Heart left ventricle (tissue), 13 donors: ENCODE measurements around the gene TIMM50.

Experiments used
- CTCF ChIP-seq, 12 donors: fragments of 200-600 bp; sonication (generic) in 4 of 12; IDR thresholded peaks; one replicate each; pipeline versions ENCODE4 v1.5.0 to v1.8.0; 2018 to 2022; ENCODE audit warnings: antibody characterized with exemption in 12 of 12, mild to moderate bottlenecking in 5 of 12
- POLR2A ChIP-seq, 2 donors: fragments of 450-650 bp; IDR thresholded peaks; one replicate each; pipeline ENCODE4 v1.6.1; 2017; ENCODE audit warnings: antibody characterized with exemption in 2 of 2, mild to moderate bottlenecking in 2 of 2, moderate library complexity in 2 of 2
- donor health status: ischemic (EF 13 %, LVEDD 7.1; RV severe dilation, severe dysfunction).
- donor health status: DM: no; HTN: yes; CAD: no.
- donor health status: DM: no; HTN: no; CAD: no.
- donor health status: ischemic (EF 25% LVEDD 6.9; RV normal size, moderate dysfunction).
- donor health status: ischemic (EF 25% LVEDD 5.7; RV mildly dilated, moderate dysfunction).
- donor health status: ischemic (EF 35%, LVEDD 5.7; RV mildly dilated, moderate dysfunction).
- donor health status: nonischemic (EF 11% LVEDD 7.7; RV severe dilation, severe dysfunction).
- donor health status: DM: yes; HTN: yes; CAD: no.
- donor health status: PGD.
- donor health status: ischemic (EF 29% LVEDD 5.4; RV normal size, mild dysfunction).
- donor health status: nonischemic (EF 23%, LVEDD 6.1; RV moderate dilation, normal function).

GRCh38 chr19:39449116-39449797 is 31.4 kb upstream of the TIMM50 start:
- TF ChIP-seq POLR2A (IDR thresholded peaks at IDR 0.05) (no peak), CTCF (IDR thresholded peaks at IDR 0.05) (no peak)
